GM11168 (cell line): ENCODE data around the gene PRIMA1.

Source experiments
- in situ Hi-C: fragments of 300-500 bp; cut with MboI; formaldehyde crosslinking; loops from one replicate; pipeline ENCODE4 v1.12.0; 2022; ENCODE audit warnings: low sequenced_read_pairs; ENCODE audit not compliant: unreplicated experiment

The PRIMA1 gene

GRCh38 chr14:93734086-93734822, 54.0 kb downstream of the PRIMA1 start:
- in situ Hi-C loops, result no loop called here

GRCh38 chr14:93733631-93734030, 54.7 kb downstream of the PRIMA1 start:
- in situ Hi-C loops, result no loop called here

- in situ Hi-C loops, result no loop called here
Measured at GRCh38 chr14:93733231-93733630, 55.1 kb downstream of the PRIMA1 start.

- in situ Hi-C loops, result no loop called here
Measured at GRCh38 chr14:93732524-93732923, 55.8 kb downstream of the PRIMA1 start.

- in situ Hi-C loops, result no loop called here
Measured at GRCh38 chr14:93731753-93732152, 56.5 kb downstream of the PRIMA1 start.

GRCh38 chr14:93729993-93730392, 58.3 kb downstream of the PRIMA1 start:
- in situ Hi-C loops, result no loop called here

- in situ Hi-C loops, result no loop called here
Measured at GRCh38 chr14:93728651-93729016, 59.7 kb downstream of the PRIMA1 start.

GRCh38 chr14:93727917-93728650, 60.2 kb downstream of the PRIMA1 start:
- in situ Hi-C loops, result no loop called here

GRCh38 chr14:93727039-93727740, 61.1 kb downstream of the PRIMA1 start:
- in situ Hi-C loops, result no loop called here

GRCh38 chr14:93725993-93726392, 62.3 kb downstream of the PRIMA1 start:
- in situ Hi-C loops, result no loop called here

- in situ Hi-C loops, result no loop called here
Measured at GRCh38 chr14:93725002-93725582, 63.2 kb downstream of the PRIMA1 start.

- in situ Hi-C loops, result no loop called here
Measured at GRCh38 chr14:93723001-93723400, 65.3 kb downstream of the PRIMA1 start.

- in situ Hi-C loops, result no loop called here
Measured at GRCh38 chr14:93720981-93721483, 67.3 kb downstream of the PRIMA1 start.

- in situ Hi-C loops, result no loop called here
Measured at GRCh38 chr14:93720076-93720815, 68.0 kb downstream of the PRIMA1 start.

GRCh38 chr14:93719256-93719655, 69.0 kb downstream of the PRIMA1 start:
- in situ Hi-C loops, result no loop called here

- in situ Hi-C loops, result no loop called here
Measured at GRCh38 chr14:93717668-93718320, 70.5 kb downstream of the PRIMA1 start.

- in situ Hi-C loops, result no loop called here
Measured at GRCh38 chr14:93716746-93717667, 71.3 kb downstream of the PRIMA1 start.

- in situ Hi-C loops, result no loop called here
Measured at GRCh38 chr14:93716002-93716745, 72.1 kb downstream of the PRIMA1 start.
